AG09309 (cell line): ENCODE data around the gene TRAPPC10.

Experiments used
- DNase-seq: peaks from one replicate; pipeline ENCODE4 v3.0.0-alpha.2; 2010; ENCODE audit warnings: low read depth
- H3K4me3 ChIP-seq: 2 replicates; pipeline ENCODE4 v1.5.1; 2011; ENCODE audit warnings: mild to moderate bottlenecking, low read depth, low read length, moderate library complexity; ENCODE audit not compliant: control insufficient read depth
- CTCF ChIP-seq: IDR thresholded peaks from 2 replicates; pipeline ENCODE4 v1.5.1; 2011; ENCODE audit warnings: mild to moderate bottlenecking, low read depth, low read length, inconsistent platforms; ENCODE audit not compliant: insufficient read depth, control insufficient read depth; ENCODE audit errors: missing control alignments

Gene TRAPPC10

GRCh38 chr21:44024887-44025353 lies 12.8 kb downstream of the TRAPPC10 start:
- no peak for TF ChIP-seq CTCF
- H3K4me3 ChIP-seq: no peak overlapping the region
- DNase-seq: peak; percentile 29

DNA sequence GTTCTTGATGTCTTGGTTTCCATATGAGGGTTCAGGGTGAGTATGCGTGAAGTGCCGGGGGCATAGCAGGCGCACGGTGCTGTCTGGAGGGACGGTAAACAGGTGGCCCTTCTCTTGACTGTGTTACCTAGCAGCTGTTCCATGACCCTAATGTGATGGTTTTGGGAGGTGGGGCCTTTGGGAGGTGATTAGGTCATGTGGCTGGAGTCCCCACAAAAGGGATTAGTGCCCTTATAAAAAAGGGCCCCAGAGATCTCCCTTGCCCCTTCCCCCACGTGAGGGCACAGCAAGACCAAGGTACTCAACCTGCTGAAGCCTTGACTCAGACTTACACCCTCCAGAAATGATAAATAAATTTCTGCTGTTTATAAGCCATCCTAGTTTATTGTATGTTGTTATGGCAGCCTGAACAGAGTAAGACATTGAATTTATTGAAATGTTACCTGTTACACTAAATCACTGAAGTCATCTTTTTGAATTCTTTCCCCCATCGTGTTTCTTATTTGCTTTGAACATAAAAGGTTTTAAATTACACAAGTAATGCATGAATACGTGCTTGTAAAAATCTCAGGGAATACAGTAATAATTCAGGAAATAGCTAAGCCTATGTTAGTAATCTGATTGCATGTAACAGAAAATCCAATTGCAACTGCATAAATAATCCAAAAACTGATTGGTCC lies 15.6 kb downstream of the TRAPPC10 start:
- no peak for DNase-seq
- no peak overlapping the region for H3K4me3 ChIP-seq
- no peak for TF ChIP-seq CTCF

DNA sequence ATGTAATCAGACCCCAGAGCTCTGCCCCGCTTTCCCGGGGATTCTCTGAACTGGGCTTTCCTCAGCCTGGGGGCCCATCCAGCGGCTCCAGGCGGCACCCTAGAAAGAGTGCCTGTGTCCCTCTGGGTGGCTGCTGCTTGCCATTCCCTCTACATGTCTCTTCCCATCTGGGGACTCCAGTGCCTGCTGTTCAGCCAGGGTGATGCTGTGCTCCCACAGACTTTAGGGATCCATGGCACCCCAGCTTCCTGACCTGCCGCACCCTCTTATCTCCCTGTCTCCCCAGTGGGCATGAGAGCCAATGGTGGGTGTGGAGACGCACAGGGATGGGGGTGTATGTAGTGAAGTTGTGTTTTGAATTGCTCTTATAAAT lies 16.2 kb downstream of the TRAPPC10 start:
- H3K4me3 ChIP-seq: no peak overlapping the region
- no peak for TF ChIP-seq CTCF
- no peak for DNase-seq

DNA sequence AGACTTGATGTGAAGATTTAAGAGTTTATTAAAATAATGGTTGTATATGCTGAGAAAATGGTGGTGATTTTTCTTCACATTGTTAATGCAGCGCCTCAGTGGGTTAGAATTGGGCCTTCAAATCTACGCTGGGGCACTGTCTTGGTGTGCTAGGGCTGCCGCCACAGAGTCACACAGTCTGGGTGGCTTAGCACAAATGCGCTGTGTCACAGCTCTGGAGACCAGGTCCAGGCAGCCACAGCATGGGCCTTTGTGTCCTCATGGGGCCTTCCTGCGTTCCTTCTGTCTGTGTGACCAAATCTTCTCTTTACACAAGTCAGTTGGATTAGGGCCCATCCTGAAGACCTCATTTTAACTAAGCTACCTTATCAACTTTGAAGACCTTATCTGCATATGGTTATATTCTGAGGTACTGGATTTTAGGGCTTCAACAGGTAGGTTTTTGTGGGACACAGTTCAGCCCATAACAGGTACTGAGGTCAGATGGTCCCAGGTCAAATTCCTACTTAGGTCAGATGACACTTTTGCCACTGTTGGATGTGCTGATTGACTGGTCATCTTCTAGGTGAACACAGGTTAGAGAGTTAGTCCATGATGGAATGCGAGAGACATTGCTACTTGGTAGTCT lies 17.5 kb downstream of the TRAPPC10 start:
- TF ChIP-seq CTCF: no peak
- DNase-seq: no peak

DNA sequence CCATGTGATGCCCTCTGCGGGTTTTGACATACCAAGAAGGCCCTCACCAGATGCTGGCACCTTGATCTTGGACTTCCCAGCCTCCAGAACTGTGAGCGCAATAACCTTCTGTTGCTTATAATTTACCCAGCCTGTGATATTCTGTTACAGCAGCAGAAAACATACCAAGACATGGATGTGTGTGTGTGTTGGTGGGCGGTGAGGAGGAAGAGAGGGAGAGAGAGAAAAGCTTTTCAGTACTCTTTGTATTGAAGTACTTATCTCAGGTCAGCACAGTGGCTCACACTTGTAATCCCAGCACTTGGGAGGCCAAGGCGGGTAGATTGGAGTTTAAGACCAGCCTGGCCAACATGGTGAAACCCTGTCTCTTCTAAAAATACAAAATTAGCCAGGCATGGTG lies 23.1 kb downstream of the TRAPPC10 start:
- no peak overlapping the region for H3K4me3 ChIP-seq
- no peak for TF ChIP-seq CTCF
- DNase-seq: no peak

More for the DNA sequence above, 17.5 kb downstream of the TRAPPC10 start:
- H3K4me3 ChIP-seq: no peak overlapping the region

GRCh38 chr21:44038063-44038462 lies 26.0 kb downstream of the TRAPPC10 start:
- no peak overlapping the region for H3K4me3 ChIP-seq
- no peak for TF ChIP-seq CTCF
- DNase-seq: no peak
